Panc1 (cell line): ENCODE results near the gene MRPL10. TPM values are rescaled to one million over a fixed set of nuclear protein-coding genes. Genes with fewer than 3 reads are reported as not detected.
A peak's percentile ranks its signal among the peaks of the same experiment; 100 is the strongest.

ENCODE experiments used
- ATAC-seq: fragments of 200-7000 bp; cut with Tn5 transposase; 2 replicates; pipeline ENCODE4 v1.9.1; 2020; ENCODE audit warnings: mild to moderate bottlenecking, moderate library complexity
- BruUV-seq: library from RNA; stranded (reverse); fragments of 400-500 nt; replicated peaks from 2 replicates; lab custom pipeline; 2021; lab: Mats Ljungman, UMichigan
- CTCF ChIA-PET: fragments of 300-600 bp; sonication (Branson Sonifier 250); formaldehyde crosslinking; loops from one replicate; lab custom pipeline; 2022; ENCODE audit warnings: antibody characterized with exemption; lab: Charles Lee
- POLR2A ChIA-PET: fragments of 300-600 bp; sonication (Branson Sonifier 250); formaldehyde crosslinking; loops from one replicate; lab custom pipeline; 2022; ENCODE audit warnings: antibody characterized with exemption; lab: Charles Lee
- DNase-seq: peaks from one replicate; pipeline ENCODE4 v3.0.0-alpha.2; 2010; ENCODE audit warnings: low read depth, low spot score
- H3K27ac ChIP-seq: 2 replicates; pipeline ENCODE4 v1.5.1; 2011; ENCODE audit warnings: mild to moderate bottlenecking, low read length, inconsistent platforms
- H3K27me3 ChIP-seq: fragments of 200-500 bp; sonication (Bioruptor generic); 2 replicates; pipeline ENCODE4 v1.6.0; 2014; ENCODE audit warnings: low read length, inconsistent platforms; ENCODE audit not compliant: control insufficient read depth, insufficient read depth
- H3K36me3 ChIP-seq: fragments of 200-500 bp; sonication (Bioruptor generic); 2 replicates; pipeline ENCODE4 v1.5.1; 2014; ENCODE audit warnings: inconsistent platforms, mild to moderate bottlenecking, low read length, moderate library complexity; ENCODE audit not compliant: control insufficient read depth, insufficient read depth
- H3K4me1 ChIP-seq: 2 replicates; pipeline ENCODE4 v1.5.1; 2011; ENCODE audit warnings: inconsistent platforms, mild to moderate bottlenecking, low read length, moderate library complexity; ENCODE audit not compliant: control insufficient read depth, insufficient read depth
- H3K4me3 ChIP-seq, 2 experiments: 2 replicates each; pipeline ENCODE4 v1.5.1; 2011 to 2012; ENCODE audit warnings: low read depth in 2 of 2, low read length in 2 of 2, mild to moderate bottlenecking in 2 of 2, inconsistent platforms in 1 of 2, moderate library complexity in 1 of 2
- H3K9me3 ChIP-seq: fragments of 200-500 bp; sonication (Bioruptor generic); 2 replicates; pipeline ENCODE4 v1.5.1; 2014; ENCODE audit warnings: low read depth, mild to moderate bottlenecking, inconsistent platforms, low read length, moderate library complexity; ENCODE audit not compliant: control insufficient read depth, insufficient read depth
- CTCF ChIP-seq: fragments of 450-650 bp; IDR thresholded peaks from 2 replicates; pipeline ENCODE4 v1.5.1; 2017; ENCODE audit warnings: mild to moderate bottlenecking
- POLR2AphosphoS5 ChIP-seq: IDR thresholded peaks from 2 replicates; pipeline ENCODE4 v1.6.1; 2012; ENCODE audit warnings: mild to moderate bottlenecking, low read depth, low read length, moderate library complexity
- REST ChIP-seq, 2 experiments: IDR thresholded peaks; 2 replicates each; pipeline ENCODE4 v1.6.1; 2011 to 2012; ENCODE audit warnings: low read depth in 2 of 2, control low read depth in 1 of 2, low read length in 1 of 2, mild to moderate bottlenecking in 1 of 2, moderate library complexity in 1 of 2; ENCODE audit not compliant: insufficient read depth in 1 of 2
- SIN3A ChIP-seq: IDR thresholded peaks from 2 replicates; pipeline ENCODE4 v1.6.1; 2012; ENCODE audit warnings: low read depth, mild to moderate bottlenecking, low read length, moderate library complexity, borderline replicate concordance; ENCODE audit not compliant: insufficient read depth
- TCF7L2 ChIP-seq: IDR thresholded peaks from 2 replicates; pipeline ENCODE4 v1.6.1; 2011; ENCODE audit warnings: mild to moderate bottlenecking, low read depth, low read length, inconsistent platforms
- in situ Hi-C: cut with HindIII; loops from 2 replicates; pipeline ENCODE4 v1.10.0; 2016; ENCODE audit warnings: low sequenced_read_pairs, low pct_unique_long_range_greater_than_20kb
- intact Hi-C: fragments of 100-400 bp; cut with micrococcal nuclease; formaldehyde crosslinking; loops from one replicate; pipeline ENCODE4 v1.10.0; 2022; ENCODE audit not compliant: unreplicated experiment
- total RNA-seq: library from RNA; stranded (reverse); gene quantifications from one replicate; pipeline ENCODE4 v1.2.1, GENCODE V29; 2021; ENCODE audit not compliant: unreplicated experiment

The MRPL10 gene
- total RNA-seq, 1 experiment from 2014 or later, result 41.9 TPM

- CTCF ChIA-PET, result no interaction called here
- Histone ChIP-seq H3K27ac (no peak overlapping the region), H3K4me3 (no peak overlapping the region), H3K36me3 (no peaks in the 10 kb centered on the region), H3K4me1 (no peaks in the 10 kb centered on the region), H3K9me3 (no peaks in the 10 kb centered on the region), H3K27me3 (no peaks in the 10 kb centered on the region)
- no TSS peak for BruUV-seq
- POLR2A ChIA-PET, result no interaction called here
- no peak for DNase-seq
- intact Hi-C loops (loop anchor here (5.0 kb wide), 1 partner anchor 106 kb away; no protein-coding TSS in a partner anchor), in situ Hi-C loops (no loop called here)
- TF ChIP-seq POLR2AphosphoS5, result no peak
- TF ChIP-seq TCF7L2, result no peak
- TF ChIP-seq SIN3A, result no peak
- TF ChIP-seq REST (IDR thresholded peaks at IDR 0.05; ENCODE audit: insufficient read depth in 1 of 2, low read depth in 2 of 2, low read length in 1 of 2), result no peak
- TF ChIP-seq CTCF, result no peak
- no peak for ATAC-seq
Measured at GRCh38 chr17:47803751-47804150, 27.6 kb downstream of the MRPL10 start.

- no peaks in the 10 kb centered on the region for H3K27me3 ChIP-seq
- no peaks in the 10 kb centered on the region for H3K9me3 ChIP-seq
- no peaks in the 10 kb centered on the region for H3K4me1 ChIP-seq
- intact Hi-C loops, result loop anchor here (5.0 kb wide), 1 partner anchor 106 kb away; no protein-coding TSS in a partner anchor
- no peak for TF ChIP-seq TCF7L2
- no peak for TF ChIP-seq POLR2AphosphoS5
- no TSS peak for BruUV-seq
- no peak overlapping the region for H3K27ac ChIP-seq
- DNase-seq (no peak), ATAC-seq (no peak)
- ChIA-PET CTCF (interaction anchor here (0.6 kb wide), 1 partner anchor 37 kb away, joined by 3 read pairs; no protein-coding TSS in a partner anchor), POLR2A (no interaction called here)
- in situ Hi-C loops, result no loop called here
- H3K4me3 ChIP-seq, result no peak overlapping the region
- no peaks in the 10 kb centered on the region for H3K36me3 ChIP-seq
Measured at GRCh38 chr17:47803201-47803600, 28.1 kb downstream of the MRPL10 start.

GRCh38 chr17:47802341-47803022 is 28.9 kb downstream of the MRPL10 start:
- TF ChIP-seq CTCF (peak; percentile 91), POLR2AphosphoS5 (no peak)
- DNase-seq, result peak; percentile 30
- no TSS peak for BruUV-seq
- CTCF ChIA-PET, result interaction anchor here (0.6 to 1.1 kb wide), 3 partner anchors 36 to 84 kb away, joined by 3 read pairs; no protein-coding TSS in a partner anchor
- intact Hi-C loops (loop anchor here (5.0 kb wide), 1 partner anchor 105 kb away; no protein-coding TSS in a partner anchor), in situ Hi-C loops (no loop called here)
- Histone ChIP-seq H3K4me3 (no peak overlapping the region), H3K36me3 (no peaks in the 10 kb centered on the region), H3K4me1 (no peaks in the 10 kb centered on the region), H3K27ac (no peak overlapping the region), H3K27me3 (no peaks in the 10 kb centered on the region), H3K9me3 (no peaks in the 10 kb centered on the region)
- ATAC-seq, result peak; percentile 94
- POLR2A ChIA-PET, result no interaction called here
